HG03342 (cell line): Measurements from ENCODE around the gene PITPNC1.
"Not testable (repeated sequence)": the region's sequence is repeated elsewhere in the genome, so short reads cannot be mapped to it uniquely, and the experiment has no call there.

Experiments
- ATAC-seq: cut with Tn5 transposase; IDR thresholded peaks from one replicate; pipeline ENCODE4 v1.9.1; 2021; ENCODE audit warnings: mild to moderate bottlenecking, moderate library complexity; ENCODE audit not compliant: unreplicated experiment

PITPNC1 gene

GRCh38 chr17:67452681-67453554 is 75.8 kb downstream of the PITPNC1 start:
- ATAC-seq: peak; percentile 71

- ATAC-seq: no peak
These were observed 79.0 kb downstream of the PITPNC1 start for GRCh38 chr17:67456103-67456502.

DNA sequence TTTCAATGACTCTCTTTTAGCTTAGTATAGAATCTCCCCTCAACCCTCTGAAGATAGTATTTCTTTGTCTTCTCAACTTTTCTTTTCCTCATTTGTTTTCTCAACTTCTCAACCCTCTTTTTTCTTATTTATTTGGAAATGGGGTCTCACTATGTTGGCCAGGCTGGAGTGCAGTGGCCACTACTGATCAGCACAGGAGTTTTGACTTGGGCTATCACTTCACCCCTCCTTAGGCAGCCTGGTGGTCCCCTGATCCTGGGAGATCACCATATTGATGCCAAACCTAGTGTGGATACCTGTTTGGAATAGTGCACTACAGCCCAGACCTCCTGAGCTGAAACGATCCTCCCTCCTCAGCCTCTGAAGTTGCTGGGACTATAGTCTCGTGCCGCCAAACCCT is 79.8 kb downstream of the PITPNC1 start:
- no peak for ATAC-seq

DNA sequence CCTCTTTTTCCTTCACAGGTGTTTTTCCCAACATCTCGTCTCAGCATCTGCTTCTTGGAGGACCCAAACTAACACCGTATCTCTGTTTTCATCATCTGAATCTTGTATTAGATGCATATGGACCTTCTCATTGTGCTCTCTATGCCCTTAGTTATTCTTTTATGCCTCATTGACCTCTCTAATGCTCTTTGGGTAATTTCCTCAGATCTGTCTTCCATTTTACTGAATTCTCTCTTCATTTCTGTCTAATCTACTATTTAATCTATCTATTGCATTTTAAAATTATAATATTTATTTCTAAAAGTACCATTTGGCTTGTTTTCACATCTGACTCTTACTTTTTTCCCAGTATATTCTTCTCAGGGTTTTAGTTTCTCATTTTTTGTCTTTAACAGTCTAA is 81.1 kb downstream of the PITPNC1 start:
- no peak for ATAC-seq

DNA sequence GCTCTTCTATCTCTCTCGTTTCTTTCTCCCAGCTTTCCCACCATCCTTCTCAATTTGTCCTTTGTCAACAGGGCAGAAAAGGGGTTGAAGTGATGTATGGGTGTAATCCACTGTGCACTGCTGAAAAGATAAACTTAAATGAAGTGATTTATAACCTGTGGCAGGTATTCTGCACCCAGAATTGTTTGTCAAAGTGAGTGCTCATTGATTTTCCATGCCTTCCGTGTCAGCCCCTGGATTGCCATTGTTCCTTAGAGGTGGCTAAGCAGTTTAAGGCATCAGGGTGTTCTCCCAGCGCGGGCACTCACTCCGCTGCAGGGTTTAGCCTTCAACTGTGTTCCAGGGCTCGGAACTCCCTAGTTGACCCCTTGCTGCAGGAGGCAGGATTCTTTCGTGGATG is 82.9 kb downstream of the PITPNC1 start:
- no peak for ATAC-seq

- no peak for ATAC-seq
These were observed 84.2 kb downstream of the PITPNC1 start for GRCh38 chr17:67461228-67461780.

DNA sequence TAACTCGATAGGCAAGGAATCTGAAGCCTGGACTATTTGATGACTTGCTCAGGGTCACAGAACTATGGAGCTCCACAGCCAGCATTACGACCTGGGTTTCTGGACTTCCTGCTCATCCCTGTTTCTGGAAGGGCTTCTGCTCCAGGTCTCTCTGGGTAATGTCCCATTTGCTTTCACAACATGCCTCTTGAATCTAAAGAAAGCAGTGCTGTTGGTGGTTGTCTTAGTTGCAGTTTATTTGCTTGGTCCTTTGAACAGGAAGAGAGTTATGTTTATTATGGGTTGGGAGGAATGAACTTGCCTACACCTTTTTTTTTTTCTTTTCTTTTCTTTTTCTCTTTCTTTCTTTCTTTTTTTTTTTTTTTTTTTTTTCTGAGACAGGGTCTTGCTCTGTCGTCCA is 84.8 kb downstream of the PITPNC1 start:
- no peak for ATAC-seq

DNA sequence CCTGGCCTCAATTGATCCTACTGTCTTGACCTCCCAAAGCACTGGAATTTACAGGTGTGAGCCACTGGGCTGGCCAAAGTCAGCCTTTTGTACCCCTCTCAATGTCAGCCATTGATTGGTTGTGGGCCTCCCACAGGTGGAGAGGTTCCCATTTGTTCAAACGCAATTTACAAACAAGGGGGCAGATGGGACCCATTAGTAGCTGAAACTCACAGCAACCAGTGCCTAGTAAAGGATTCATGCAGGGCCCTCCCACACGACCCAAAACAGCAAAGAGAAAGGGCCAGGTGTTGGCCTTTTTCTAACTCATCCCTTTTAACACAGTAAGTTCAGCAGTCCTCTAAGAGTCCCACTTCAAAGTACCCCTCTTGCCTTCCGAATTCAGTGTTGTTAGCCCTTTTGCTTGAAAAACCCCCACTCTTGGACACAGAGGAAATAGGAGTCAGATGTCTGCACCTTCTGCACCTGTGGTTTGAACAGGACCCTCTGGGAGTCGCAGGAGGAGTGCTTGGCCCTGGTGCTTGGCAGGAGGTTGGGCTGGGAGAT is 89.2 kb downstream of the PITPNC1 start:
- ATAC-seq: no peak

DNA sequence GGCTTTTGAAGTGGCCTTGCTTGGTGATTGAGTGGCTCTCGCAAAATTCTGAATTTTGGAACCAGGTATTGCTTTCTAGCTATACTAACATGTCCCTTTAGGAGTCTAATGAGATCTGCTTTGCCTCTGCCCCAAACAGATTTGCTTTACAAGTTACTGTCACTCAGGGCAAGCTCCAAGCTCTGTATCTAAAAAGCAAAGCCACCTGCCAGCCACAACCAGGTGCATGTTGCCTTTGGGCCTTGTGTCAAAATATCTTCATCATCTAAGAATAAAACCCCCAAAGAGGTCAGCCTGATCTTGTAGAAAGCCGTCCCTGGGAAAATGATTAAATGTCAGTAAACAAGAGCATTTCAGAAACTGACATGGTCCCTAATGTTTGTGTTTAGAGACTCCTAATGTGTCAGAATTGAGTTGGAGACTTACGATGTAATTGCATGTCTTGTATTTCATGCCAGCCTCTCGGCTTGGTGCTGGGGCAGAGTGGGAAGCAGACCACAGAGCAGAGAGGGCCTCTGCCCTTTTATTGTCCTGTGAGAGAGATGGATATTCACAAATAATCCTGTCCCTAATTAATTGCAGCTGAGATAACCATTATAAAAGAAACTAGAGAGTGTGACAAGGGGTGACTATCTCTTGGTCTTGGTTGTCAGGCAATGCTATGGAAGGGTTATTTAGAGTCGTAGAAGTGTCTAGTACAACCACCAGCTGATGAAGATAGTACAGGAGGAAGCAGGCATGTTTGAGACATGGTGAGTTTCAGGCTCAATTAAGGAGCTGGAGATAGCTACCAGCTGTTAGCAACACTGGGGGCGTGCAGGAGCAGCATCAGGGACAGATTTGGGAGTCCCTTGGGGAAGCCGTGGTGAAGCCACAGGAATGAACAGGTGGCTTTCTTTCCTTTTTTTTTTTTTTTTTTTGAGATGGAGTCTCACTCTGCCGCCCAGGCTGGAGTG is 90.7 kb downstream of the PITPNC1 start:
- ATAC-seq: no peak

DNA sequence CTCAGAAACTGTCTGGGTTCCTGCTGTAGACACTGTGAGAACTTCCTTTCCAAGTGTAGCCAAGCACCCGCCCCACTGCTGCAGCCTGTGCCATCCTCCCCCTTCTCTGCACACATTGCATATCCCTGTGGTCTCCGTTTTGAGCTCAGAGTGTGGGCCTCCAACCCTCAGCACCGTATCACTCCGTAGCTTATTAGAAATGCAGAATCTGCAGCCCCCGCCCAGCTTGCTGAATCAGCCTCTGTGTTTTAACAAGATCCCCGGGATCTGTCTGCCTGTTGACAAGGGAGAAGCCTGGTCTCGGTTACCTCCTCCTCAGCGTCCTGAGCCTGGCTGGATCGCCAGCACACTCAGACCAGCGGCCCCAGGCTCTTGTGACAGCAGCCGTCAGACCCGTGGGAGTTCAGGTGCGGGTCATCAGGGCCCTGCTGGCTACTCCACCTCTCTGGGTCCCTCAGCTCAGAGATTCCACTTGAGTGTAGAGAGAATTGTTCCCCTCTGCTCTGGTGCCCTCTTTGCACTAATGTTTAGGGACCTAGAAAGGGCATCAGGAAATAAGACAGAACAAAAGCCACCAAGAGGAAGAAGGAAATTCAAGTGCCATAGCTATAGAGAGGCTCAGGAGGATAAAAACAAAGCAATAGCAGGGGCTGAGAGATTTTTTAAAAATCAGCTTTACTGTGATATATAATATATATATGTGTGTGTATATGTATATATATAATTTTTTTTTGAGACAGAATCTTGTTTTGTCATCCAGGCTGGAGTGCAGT is 92.3 kb downstream of the PITPNC1 start:
- ATAC-seq: no peak

- no peak for ATAC-seq
These were observed 93.1 kb downstream of the PITPNC1 start for GRCh38 chr17:67470163-67470562.

GRCh38 chr17:67471118-67471517 is 94.0 kb downstream of the PITPNC1 start:
- no peak for ATAC-seq

- ATAC-seq: not testable (repeated sequence)
These were observed 95.5 kb downstream of the PITPNC1 start for GRCh38 chr17:67472606-67473005.

DNA sequence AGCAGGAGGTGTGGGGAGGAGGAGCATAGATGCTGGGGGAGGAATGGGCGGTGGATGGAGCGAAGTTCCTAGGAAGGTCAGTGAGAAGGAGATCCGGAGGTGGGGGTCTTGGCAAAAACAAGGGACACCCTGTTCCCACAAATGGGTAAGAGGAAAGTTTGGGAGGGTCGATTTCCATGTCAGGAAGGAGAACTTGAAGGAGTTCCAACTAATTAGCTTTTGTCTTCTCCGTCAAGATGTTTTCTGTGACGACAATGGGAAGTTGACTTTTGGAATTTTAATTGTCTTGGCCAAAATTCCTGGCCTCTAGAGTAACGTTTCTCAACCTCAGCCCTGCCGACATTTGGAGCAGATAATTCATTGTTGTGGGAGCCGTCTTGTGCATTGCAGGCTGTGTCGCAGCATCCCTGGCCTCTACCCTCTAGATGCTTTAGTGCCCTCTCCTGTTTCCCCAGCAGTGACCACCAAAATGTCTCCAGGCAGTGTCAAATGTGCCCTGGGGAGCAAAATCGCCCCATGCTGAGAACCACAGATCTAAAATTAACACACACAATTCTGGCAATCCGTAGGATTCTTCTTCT is 97.1 kb downstream of the PITPNC1 start:
- ATAC-seq: no peak

DNA sequence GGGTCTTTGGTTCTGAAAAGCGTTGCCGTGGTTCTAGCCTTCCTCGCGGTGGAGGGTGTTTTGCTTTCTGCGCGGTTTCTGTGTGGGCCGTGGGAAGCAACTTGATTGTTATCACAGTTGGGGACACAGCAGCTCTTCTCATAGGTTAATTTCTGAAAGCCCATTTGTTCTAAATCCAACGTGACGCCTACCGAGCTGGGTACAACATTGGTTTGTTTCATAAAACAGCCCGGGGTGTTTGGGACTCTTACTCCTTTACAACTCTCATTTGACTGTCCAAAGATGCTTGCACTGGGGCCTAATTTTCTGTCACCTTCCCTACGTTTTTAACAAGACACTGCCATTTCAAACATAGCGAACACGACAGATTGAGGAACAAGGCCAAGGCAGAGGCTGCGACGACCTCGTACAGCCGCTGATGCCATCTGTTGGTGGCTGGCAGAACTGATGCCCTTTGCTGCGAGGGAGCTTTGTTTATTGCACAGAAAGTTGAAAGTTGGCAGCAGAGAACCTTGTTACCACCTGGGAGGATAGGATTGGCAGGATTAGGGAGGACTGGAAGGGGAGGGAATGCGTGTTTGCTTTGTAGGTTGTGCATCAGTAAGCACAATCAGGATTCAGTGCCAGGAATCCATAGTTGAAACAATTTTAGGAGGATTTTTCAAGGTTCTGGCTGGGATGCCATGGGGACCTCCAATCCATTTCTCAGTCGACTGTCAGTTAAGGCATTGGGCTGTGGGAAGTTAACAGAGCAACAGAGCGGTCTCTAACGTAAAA is 98.3 kb downstream of the PITPNC1 start:
- ATAC-seq: peak; percentile 64

DNA sequence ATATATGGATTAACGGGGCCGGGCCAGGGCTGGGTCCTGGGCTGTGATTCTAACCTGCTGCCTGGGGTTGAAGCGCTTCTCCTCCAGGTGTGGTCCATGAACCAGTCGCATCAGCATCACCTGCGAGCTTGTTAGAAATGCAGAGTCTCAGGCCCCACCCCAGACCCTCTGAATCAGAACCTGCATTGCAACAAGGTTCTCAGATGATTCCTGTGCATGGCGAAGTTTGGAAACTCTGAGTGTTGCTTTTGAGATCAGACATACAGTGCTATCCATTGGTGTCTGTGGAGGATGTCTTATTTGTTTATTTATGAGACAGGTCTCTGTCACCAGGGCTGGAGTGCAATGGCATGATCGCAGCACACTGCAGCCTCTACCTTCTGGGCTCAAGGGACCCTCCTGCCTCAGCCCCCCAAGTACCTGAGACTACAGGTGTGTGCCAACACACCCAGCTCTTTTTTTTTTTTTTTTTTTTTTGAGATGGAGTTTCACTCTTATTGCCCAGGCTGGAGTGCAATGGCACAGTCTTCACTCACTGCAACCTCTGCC is 99.8 kb downstream of the PITPNC1 start:
- no peak for ATAC-seq

- ATAC-seq: no peak
These were observed 100.6 kb downstream of the PITPNC1 start for GRCh38 chr17:67477687-67478086.

GRCh38 chr17:67478401-67479041 is 101.4 kb downstream of the PITPNC1 start:
- ATAC-seq: no peak
